OCI-LY7 (cell line): ENCODE measurements around the gene HOXA3. TPM values are rescaled to one million over a fixed set of nuclear protein-coding genes. Genes with fewer than 3 reads are reported as not detected.

Source experiments
- BruUV-seq: library from RNA; stranded (reverse); fragments of 400-500 nt; replicated peaks from 2 replicates; lab custom pipeline; 2021; lab: Mats Ljungman, UMichigan
- CTCF ChIA-PET: fragments of 300-600 bp; sonication (Branson Sonifier 250); formaldehyde crosslinking; loops from one replicate; lab custom pipeline; 2022; ENCODE audit warnings: antibody characterized with exemption; ENCODE audit not compliant: unreplicated experiment; lab: Charles Lee
- POLR2A ChIA-PET: fragments of 300-600 bp; sonication (Branson Sonifier 250); formaldehyde crosslinking; loops from one replicate; lab custom pipeline; 2022; ENCODE audit warnings: antibody characterized with exemption; lab: Charles Lee
- DNase-seq: peaks from one replicate; pipeline ENCODE4 v3.0.0-alpha.2; 2015; ENCODE audit warnings: low spot score
- H2AFZ ChIP-seq: fragments of 200-600 bp; sonication (generic), shearing (Covaris generic); 2 replicates; pipeline ENCODE4 v1.6.1; 2014; ENCODE audit warnings: mild to moderate bottlenecking, antibody characterized with exemption, low read length, moderate library complexity
- H3K27ac ChIP-seq: fragments of 200-600 bp; sonication (generic); 2 replicates; pipeline ENCODE4 v1.5.1; 2014; ENCODE audit warnings: mixed run types, low read depth, mild to moderate bottlenecking, moderate library complexity, low read length, inconsistent platforms; ENCODE audit not compliant: poor library complexity, severe bottlenecking
- H3K36me3 ChIP-seq: fragments of 200-600 bp; sonication (generic); 2 replicates; pipeline ENCODE4 v1.6.1; 2014; ENCODE audit warnings: mild to moderate bottlenecking, antibody characterized with exemption, low read length, moderate library complexity, mixed read lengths; ENCODE audit not compliant: insufficient read depth
- H3K4me1 ChIP-seq: fragments of 200-600 bp; sonication (generic); 2 replicates; pipeline ENCODE4 v1.5.1; 2014; ENCODE audit warnings: mild to moderate bottlenecking, low read length; ENCODE audit not compliant: insufficient read depth, poor library complexity, severe bottlenecking
- H3K4me2 ChIP-seq: fragments of 200-600 bp; sonication (generic); 2 replicates; pipeline ENCODE4 v1.6.1; 2014; ENCODE audit warnings: mild to moderate bottlenecking, low read length
- H3K4me3 ChIP-seq: fragments of 200-600 bp; sonication (generic); 2 replicates; pipeline ENCODE4 v1.5.1; 2014; ENCODE audit warnings: mild to moderate bottlenecking, low read depth, low read length; ENCODE audit not compliant: poor library complexity, severe bottlenecking
- H3K79me2 ChIP-seq: fragments of 200-600 bp; sonication (generic); 2 replicates; pipeline ENCODE4 v1.6.1; 2016; ENCODE audit warnings: low read depth, mild to moderate bottlenecking, low read length, moderate library complexity, mixed read lengths; ENCODE audit not compliant: insufficient read depth
- H3K9me2 ChIP-seq: fragments of 200-600 bp; sonication (generic); 2 replicates; pipeline ENCODE4 v1.6.1; 2016; ENCODE audit warnings: mild to moderate bottlenecking, low read length, mixed read lengths; ENCODE audit not compliant: insufficient read depth
- H3K9me3 ChIP-seq: fragments of 200-600 bp; sonication (generic); 2 replicates; pipeline ENCODE4 v1.6.1; 2014; ENCODE audit warnings: mild to moderate bottlenecking, mixed run types, low read length, mixed read lengths
- H4K20me1 ChIP-seq: fragments of 200-600 bp; sonication (generic); 2 replicates; pipeline ENCODE4 v1.6.1; 2014; ENCODE audit warnings: mild to moderate bottlenecking, antibody characterized with exemption, low read length, moderate library complexity, mixed read lengths; ENCODE audit not compliant: insufficient read depth
- EZH2phosphoT487 ChIP-seq: fragments of 200-600 bp; sonication (generic); IDR thresholded peaks from 2 replicates; pipeline ENCODE4 v1.6.1; 2018; ENCODE audit warnings: low read depth, borderline replicate concordance, mild to moderate bottlenecking, mixed run types, antibody characterized with exemption, low read length, moderate library complexity, mixed read lengths
- intact Hi-C: fragments of 100-400 bp; cut with micrococcal nuclease; formaldehyde crosslinking; loops from one replicate; pipeline ENCODE4 v1.10.0; 2022; ENCODE audit not compliant: unreplicated experiment
- total RNA-seq, 2 experiments: library from RNA; depleted of rRNA in 1 of 2; stranded (reverse); fragments of >200 nt in 1 of 2; shearing (Covaris generic) in 1 of 2; gene quantifications; 2 replicates each; pipeline ENCODE4 v1.2.3, GENCODE V29; 2014 to 2022
- TF ChIP-seq, protein P1 (sequence below): fragments of 200-600 bp; sonication (generic); conservative IDR thresholded peaks from 2 replicates; pipeline ENCODE4 v1.5.1; 2014; ENCODE audit warnings: mild to moderate bottlenecking, antibody characterized with exemption, low read length, moderate library complexity, mixed read lengths

HOXA3 gene
- total RNA-seq, 2 experiments from 2014 or later: 0.41 to 2.7 TPM

- Histone ChIP-seq H3K9me3 (no peaks in the 10 kb centered on the region), H2AFZ (no peak overlapping the region), H3K27ac (no peak overlapping the region), H3K9me2 (no peaks in the 10 kb centered on the region), H3K36me3 (peaks cover 15% of the 10 kb centered on the region), H3K79me2 (no peaks in the 10 kb centered on the region; the same call in 1 of the 2 replicates), H3K4me2 (no peak overlapping the region), H4K20me1 (no peaks in the 10 kb centered on the region), H3K4me3 (no peak overlapping the region), H3K4me1 (peaks cover 13% of the 10 kb centered on the region)
- intact Hi-C loops: no loop called here
- ChIA-PET CTCF (no interaction called here), POLR2A (interaction anchor here (0.7 kb wide), 1 partner anchor 457 kb away, joined by 3 read pairs; no protein-coding TSS in a partner anchor)
- BruUV-seq: no TSS peak
- no peak for TF ChIP-seq EZH2phosphoT487
- TF ChIP-seq, protein P1, sequence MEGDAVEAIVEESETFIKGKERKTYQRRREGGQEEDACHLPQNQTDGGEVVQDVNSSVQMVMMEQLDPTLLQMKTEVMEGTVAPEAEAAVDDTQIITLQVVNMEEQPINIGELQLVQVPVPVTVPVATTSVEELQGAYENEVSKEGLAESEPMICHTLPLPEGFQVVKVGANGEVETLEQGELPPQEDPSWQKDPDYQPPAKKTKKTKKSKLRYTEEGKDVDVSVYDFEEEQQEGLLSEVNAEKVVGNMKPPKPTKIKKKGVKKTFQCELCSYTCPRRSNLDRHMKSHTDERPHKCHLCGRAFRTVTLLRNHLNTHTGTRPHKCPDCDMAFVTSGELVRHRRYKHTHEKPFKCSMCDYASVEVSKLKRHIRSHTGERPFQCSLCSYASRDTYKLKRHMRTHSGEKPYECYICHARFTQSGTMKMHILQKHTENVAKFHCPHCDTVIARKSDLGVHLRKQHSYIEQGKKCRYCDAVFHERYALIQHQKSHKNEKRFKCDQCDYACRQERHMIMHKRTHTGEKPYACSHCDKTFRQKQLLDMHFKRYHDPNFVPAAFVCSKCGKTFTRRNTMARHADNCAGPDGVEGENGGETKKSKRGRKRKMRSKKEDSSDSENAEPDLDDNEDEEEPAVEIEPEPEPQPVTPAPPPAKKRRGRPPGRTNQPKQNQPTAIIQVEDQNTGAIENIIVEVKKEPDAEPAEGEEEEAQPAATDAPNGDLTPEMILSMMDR: 0 out of 2 replicates have a peak, but pooled peaks have one; percentile 34
- no peak for DNase-seq
These were observed 8.2 kb downstream of the HOXA3 start for GRCh38 chr7:27143950-27144780.

GRCh38 chr7:27143023-27143949 is 9.1 kb downstream of the HOXA3 start, which contains the start of gene HOXA5:
Gene HOXA5, minus strand, starts transcription at chr7:27143681. Its CDS starts 74 bp downstream, at chr7:27143607.
- Histone ChIP-seq H3K79me2 (no peaks in the 10 kb centered on the region), H3K4me1 (peaks cover 4% of the 10 kb centered on the region), H3K27ac (no peak within 1 kb of the TSS), H3K4me2 (peak within 1 kb of the TSS; percentile 47; the same call in 1 of the 2 replicates), H3K36me3 (peaks cover 15% of the 10 kb centered on the region), H2AFZ (no peak within 1 kb of the TSS), H3K9me3 (no peaks in the 10 kb centered on the region), H3K4me3 (no peak within 1 kb of the TSS), H4K20me1 (no peaks in the 10 kb centered on the region), H3K9me2 (no peaks in the 10 kb centered on the region)
- intact Hi-C loops: no loop called here
- TF ChIP-seq EZH2phosphoT487: no peak
- TF ChIP-seq, protein P1: peak; percentile 80
- POLR2A ChIA-PET: interaction anchor here (0.6 kb wide), 1 partner anchor 461 kb away, joined by 3 read pairs; no protein-coding TSS in a partner anchor
- DNase-seq: peak; percentile 48
- CTCF ChIA-PET: no interaction called here
- no TSS peak for BruUV-seq
